ENCODE data around the gene TNRC18. TPM values are rescaled to one million over a fixed set of nuclear protein-coding genes. Genes with fewer than 3 reads are reported as not detected.

The TNRC18 gene
- total and polyA plus RNA-seq, 9 of the 15 experiments (the other 6 are each of a cell fraction or from before 2014, with no cell fraction given): 0.03 to 43.2 (median 18.0) TPM

DNA sequence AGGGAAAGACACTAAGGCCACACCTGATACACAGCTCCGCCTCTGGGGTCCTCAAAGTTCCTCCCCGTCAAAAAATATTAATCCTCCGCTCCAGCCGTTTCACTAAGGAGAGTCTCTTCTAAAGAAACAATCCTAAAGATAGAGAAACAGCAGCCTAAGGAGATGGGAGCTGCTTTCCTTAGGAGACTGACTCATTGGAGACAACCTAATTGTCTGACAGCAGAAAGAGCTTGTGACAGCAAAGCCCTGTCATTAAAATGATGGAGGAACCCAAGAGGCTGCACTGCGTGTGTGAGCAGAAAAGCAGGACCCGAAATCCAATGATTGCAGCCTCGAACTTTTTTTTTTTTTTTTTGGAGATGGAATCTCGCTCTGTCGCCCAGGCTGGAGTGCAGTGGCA, 44.0 kb upstream of the TNRC18 start:
- H3K4me1 ChIP-seq (replicated peaks in 1 of 2; ENCODE audit: control insufficient read depth in 2 of 2, insufficient read depth in 2 of 2, low read length in 2 of 2): peaks cover 0 to 25% of the 10 kb centered on the region in 2 experiments; a peak in 4 of 5 replicates
- H2AFZ ChIP-seq (ENCODE audit: low read depth, low read length): no peak overlapping the region
- no TSS peak for BruUV-seq (replicated peaks)
- peaks cover 7% of the 10 kb centered on the region for H3K9me3 ChIP-seq (replicated peaks; ENCODE audit: control insufficient read depth, insufficient read depth, low read depth, low read length)
- TF ChIP-seq SMARCC2 (IDR thresholded peaks at IDR 0.05; ENCODE audit: low read depth) (no peak), HNRNPUL1 (IDR thresholded peaks at IDR 0.05; ENCODE audit: low read length) (no peak), CBX5 (IDR thresholded peaks at IDR 0.05; ENCODE audit: borderline replicate concordance, low read depth) (no peak), ZNF778 (CRISPR knock-in tag; IDR thresholded peaks at IDR 0.05) (no peak), SRSF3 (IDR thresholded peaks at IDR 0.05; ENCODE audit: insufficient read depth, low read length) (no peak), HCFC1 (IDR thresholded peaks at IDR 0.05; ENCODE audit: low read depth, low read length) (no peak), ZNF696 (CRISPR knock-in tag; conservative IDR thresholded peaks at IDR 0.05) (no peak), SETDB1 (IDR thresholded peaks at IDR 0.05; ENCODE audit: low read length) (no peak), ZNF140 (CRISPR knock-in tag; IDR thresholded peaks at IDR 0.05) (no peak), BDP1 (IDR thresholded peaks at IDR 0.05; ENCODE audit: insufficient read depth, insufficient read length) (no peak), HDAC2 (IDR thresholded peaks at IDR 0.05) (no peak), MIER1 (IDR thresholded peaks at IDR 0.05; ENCODE audit: low read depth) (no peak), RHOXF2B (CRISPR knock-in tag; conservative IDR thresholded peaks at IDR 0.05) (no peak), FOXA3 (CRISPR knock-in tag; conservative IDR thresholded peaks at IDR 0.05 in 1 of 2, IDR thresholded peaks at IDR 0.05 in 1 of 2) (no peak), ZNF77 (CRISPR knock-in tag; IDR thresholded peaks at IDR 0.05) (no peak), HIVEP1 (CRISPR knock-in tag; IDR thresholded peaks at IDR 0.05) (no peak)
- TF ChIP-seq, protein P1, sequence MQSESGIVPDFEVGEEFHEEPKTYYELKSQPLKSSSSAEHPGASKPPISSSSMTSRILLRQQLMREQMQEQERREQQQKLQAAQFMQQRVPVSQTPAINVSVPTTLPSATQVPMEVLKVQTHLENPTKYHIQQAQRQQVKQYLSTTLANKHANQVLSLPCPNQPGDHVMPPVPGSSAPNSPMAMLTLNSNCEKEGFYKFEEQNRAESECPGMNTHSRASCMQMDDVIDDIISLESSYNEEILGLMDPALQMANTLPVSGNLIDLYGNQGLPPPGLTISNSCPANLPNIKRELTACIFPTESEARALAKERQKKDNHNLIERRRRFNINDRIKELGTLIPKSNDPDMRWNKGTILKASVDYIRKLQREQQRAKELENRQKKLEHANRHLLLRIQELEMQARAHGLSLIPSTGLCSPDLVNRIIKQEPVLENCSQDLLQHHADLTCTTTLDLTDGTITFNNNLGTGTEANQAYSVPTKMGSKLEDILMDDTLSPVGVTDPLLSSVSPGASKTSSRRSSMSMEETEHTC (IDR thresholded peaks at IDR 0.05): no peak
- TF ChIP-seq, protein P2, sequence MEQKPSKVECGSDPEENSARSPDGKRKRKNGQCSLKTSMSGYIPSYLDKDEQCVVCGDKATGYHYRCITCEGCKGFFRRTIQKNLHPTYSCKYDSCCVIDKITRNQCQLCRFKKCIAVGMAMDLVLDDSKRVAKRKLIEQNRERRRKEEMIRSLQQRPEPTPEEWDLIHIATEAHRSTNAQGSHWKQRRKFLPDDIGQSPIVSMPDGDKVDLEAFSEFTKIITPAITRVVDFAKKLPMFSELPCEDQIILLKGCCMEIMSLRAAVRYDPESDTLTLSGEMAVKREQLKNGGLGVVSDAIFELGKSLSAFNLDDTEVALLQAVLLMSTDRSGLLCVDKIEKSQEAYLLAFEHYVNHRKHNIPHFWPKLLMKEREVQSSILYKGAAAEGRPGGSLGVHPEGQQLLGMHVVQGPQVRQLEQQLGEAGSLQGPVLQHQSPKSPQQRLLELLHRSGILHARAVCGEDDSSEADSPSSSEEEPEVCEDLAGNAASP (IDR thresholded peaks at IDR 0.05): no peak
- TF ChIP-seq, protein P3, sequence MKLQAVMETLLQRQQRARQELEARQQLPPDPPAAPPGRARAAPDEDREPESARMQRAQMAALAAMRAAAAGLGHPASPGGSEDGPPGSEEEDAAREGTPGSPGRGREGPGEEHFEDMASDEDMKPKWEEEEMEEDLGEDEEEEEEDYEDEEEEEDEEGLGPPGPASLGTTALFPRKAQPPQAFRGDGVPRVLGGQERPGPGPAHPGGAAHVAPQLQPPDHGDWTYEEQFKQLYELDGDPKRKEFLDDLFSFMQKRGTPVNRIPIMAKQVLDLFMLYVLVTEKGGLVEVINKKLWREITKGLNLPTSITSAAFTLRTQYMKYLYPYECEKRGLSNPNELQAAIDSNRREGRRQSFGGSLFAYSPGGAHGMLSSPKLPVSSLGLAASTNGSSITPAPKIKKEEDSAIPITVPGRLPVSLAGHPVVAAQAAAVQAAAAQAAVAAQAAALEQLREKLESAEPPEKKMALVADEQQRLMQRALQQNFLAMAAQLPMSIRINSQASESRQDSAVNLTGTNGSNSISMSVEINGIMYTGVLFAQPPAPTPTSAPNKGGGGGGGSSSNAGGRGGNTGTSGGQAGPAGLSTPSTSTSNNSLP (IDR thresholded peaks at IDR 0.05; ENCODE audit: borderline replicate concordance, low read depth, low read length): no peak
- in situ Hi-C loops (cut with MboI) (no loop called here), intact Hi-C loops (cut with micrococcal nuclease) (no loop called here)
- DNase-seq (ENCODE audit: extremely low read depth in 1 of 4, low spot score in 3 of 4) (no peak), FAIRE-seq (no peak), ATAC-seq (no peak)
- H3K9ac ChIP-seq (ENCODE audit: insufficient read depth in 1 of 2, low read depth in 2 of 2, low read length in 2 of 2): no peak overlapping the region
- no peaks in the 10 kb centered on the region for H3K36me3 ChIP-seq (ENCODE audit: control insufficient read depth, insufficient read depth, low read length)
- ChIA-PET CTCF (ENCODE audit: low intra/inter-chr PET ratio) (no interaction called here), POLR2A (interaction anchor here (2.0 kb wide), 1 partner anchor 10 kb away, joined by 14 read pairs; no protein-coding TSS in a partner anchor)
- H3K79me2 ChIP-seq (ENCODE audit: control insufficient read depth, insufficient read depth, low read length): no peaks in the 10 kb centered on the region
- H3K4me3 ChIP-seq: no peak overlapping the region
- 66% methylated on average over 8 of the region's 9 CpGs for WGBS (ENCODE audit: insufficient coverage, low coverage, missing lambda C conversion rate)
- H3K27me3 ChIP-seq (ENCODE audit: control insufficient read depth in 2 of 2, insufficient read depth in 2 of 2, low read length in 2 of 2): no peaks in the 10 kb centered on the region
- H3K27ac ChIP-seq (ENCODE audit: extremely low read depth, low read depth, low read length): no peak overlapping the region
- H3K9me1 ChIP-seq (ENCODE audit: control insufficient read depth, insufficient read depth, low read length): no peaks in the 10 kb centered on the region
- no peaks in the 10 kb centered on the region for H4K20me1 ChIP-seq (replicated peaks; ENCODE audit: control insufficient read depth, insufficient read depth, low read length)
- H3K4me2 ChIP-seq (ENCODE audit: insufficient read depth, low read length): no peak overlapping the region
